BLaER1 treated with 17β-estradiol and CSF1 and Interleukin-3, amounts not matched to agents 10 nM and 100 nM (cell line): ENCODE data around the gene SEMA3G.

Experiments used
- H3K27ac ChIP-seq, 11 experiments: shearing (Covaris generic); formaldehyde crosslinking; 2 replicates each; pipeline ENCODE4 v1.8.1; 2022
- H3K27me3 ChIP-seq, 11 experiments: shearing (Covaris generic); formaldehyde crosslinking; 2 replicates each; pipeline ENCODE4 v1.8.1; 2022
- H3K36me3 ChIP-seq, 11 experiments: shearing (Covaris generic); formaldehyde crosslinking; 2 replicates each; pipeline ENCODE4 v1.8.1; 2022
- H3K4me1 ChIP-seq, 10 experiments: shearing (Covaris generic); formaldehyde crosslinking; 2 replicates each; pipeline ENCODE4 v1.8.1; 2022
- H3K4me2 ChIP-seq, 11 experiments: shearing (Covaris generic); formaldehyde crosslinking; 2 replicates each; pipeline ENCODE4 v1.8.1; 2022
- H3K4me3 ChIP-seq, 10 experiments: shearing (Covaris generic); formaldehyde crosslinking; 2 replicates each; pipeline ENCODE4 v1.8.1; 2022
- H3K9ac ChIP-seq, 11 experiments: shearing (Covaris generic); formaldehyde crosslinking; 2 replicates each; pipeline ENCODE4 v1.8.1; 2022
- H3K9me3 ChIP-seq, 11 experiments: shearing (Covaris generic); formaldehyde crosslinking; replicated peaks in 1 of 11; 2 replicates each; pipeline ENCODE4 v1.8.1; 2022
- H4K20me1 ChIP-seq, 11 experiments: shearing (Covaris generic); formaldehyde crosslinking; 2 replicates each; pipeline ENCODE4 v1.8.1; 2022
- Cebpa-rat ChIP-seq, 11 experiments: shearing (Covaris generic); IDR thresholded peaks; 2 replicates each; pipeline ENCODE4 v1.8.1; 2022

Gene SEMA3G

DNA sequence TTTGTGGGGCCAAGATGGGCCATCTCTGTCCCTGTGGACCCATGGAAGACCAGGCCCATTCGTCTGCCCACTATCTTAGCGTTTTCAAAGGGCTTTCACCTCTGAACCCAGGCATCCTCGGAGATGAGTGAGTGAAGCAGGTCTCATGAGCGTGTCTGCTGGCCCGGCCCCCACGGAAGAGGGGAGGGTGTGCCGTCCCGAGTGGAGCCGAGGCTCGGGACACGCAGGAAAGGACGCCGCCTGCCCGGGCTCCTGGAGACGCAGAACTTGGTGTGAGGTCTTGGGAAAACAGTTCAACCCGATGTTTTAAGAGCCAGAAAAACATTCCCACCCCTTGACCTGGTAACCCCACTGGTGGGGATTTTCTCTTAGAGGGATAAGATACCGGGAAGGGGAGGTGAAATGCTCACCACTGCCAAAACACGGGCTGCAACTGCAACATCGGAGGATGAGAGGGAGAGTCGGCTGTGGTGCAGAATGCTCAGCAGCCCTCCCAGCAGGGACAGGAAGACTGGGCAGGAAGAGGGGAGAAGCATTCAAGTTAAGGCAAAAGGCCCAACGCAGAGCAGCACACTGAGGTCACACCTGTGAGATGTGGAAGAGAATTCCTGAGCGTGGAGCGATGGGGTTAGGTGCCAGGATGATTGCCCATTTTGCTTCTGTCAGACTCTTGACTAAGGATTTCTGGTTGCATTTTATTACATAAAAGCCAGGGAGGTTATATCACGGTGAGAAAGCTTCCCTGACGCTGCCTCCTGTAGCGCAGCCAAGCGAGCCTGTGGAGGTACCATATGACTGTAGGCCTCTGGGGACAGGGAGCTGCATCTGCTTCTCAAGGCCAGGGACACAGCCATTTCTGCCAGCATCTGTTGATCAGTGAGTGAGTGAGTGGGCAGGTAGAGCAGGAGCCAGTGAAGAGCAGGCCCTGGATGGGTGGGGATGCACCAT, 36.1 kb upstream of the SEMA3G start:
- Histone ChIP-seq H3K4me3 (no peak overlapping the region), H3K4me2 (peak overlapping the region in 5 of 11 experiments; percentile 53 to 94 (median 93); a peak in 8 of 22 replicates), H3K4me1 (peaks cover 23 to 100% (median 78%) of the 10 kb centered on the region in 10 experiments), H3K27ac (peak overlapping the region in 7 of 11 experiments; percentile 18 to 98 (median 37); a peak in 11 of 22 replicates), H3K27me3 (no peaks in the 10 kb centered on the region), H3K9ac (peak overlapping the region in 4 of 11 experiments; percentile 1 to 57 (median 38); a peak in 3 of 22 replicates), H3K9me3 (no peaks in the 10 kb centered on the region), H3K36me3 (peaks cover 75 to 91% (median 87%) of the 10 kb centered on the region in 11 experiments), H4K20me1 (no peaks in the 10 kb centered on the region)
- no peak for TF ChIP-seq Cebpa-rat (IDR thresholded peaks at IDR 0.05)

- H3K9ac ChIP-seq = peak overlapping the region in 6 of 11 experiments; percentile 1 to 57 (median 44); a peak in 6 of 22 replicates
- no peaks in the 10 kb centered on the region for H3K27me3 ChIP-seq
- peak overlapping the region in 5 of 11 experiments; percentile 46 to 94 (median 93); a peak in 10 of 22 replicates for H3K4me2 ChIP-seq
- H3K27ac ChIP-seq = peak overlapping the region in 9 of 11 experiments; percentile 9 to 74 (median 37); a peak in 14 of 22 replicates
- H3K9me3 ChIP-seq = no peaks in the 10 kb centered on the region
- no peak overlapping the region for H3K4me3 ChIP-seq
- H4K20me1 ChIP-seq = no peaks in the 10 kb centered on the region
- no peak for TF ChIP-seq Cebpa-rat (IDR thresholded peaks at IDR 0.05)
- H3K4me1 ChIP-seq = peaks cover 13 to 100% (median 78%) of the 10 kb centered on the region in 10 experiments
- H3K36me3 ChIP-seq = peaks cover 80 to 92% (median 87%) of the 10 kb centered on the region in 11 experiments
Observed at GRCh38 chr3:52479877-52480575, 35.1 kb upstream of the SEMA3G start.

GRCh38 chr3:52479037-52479876, 34.4 kb upstream of the SEMA3G start:
- H3K4me2 ChIP-seq = peak overlapping the region in 5 of 11 experiments; percentile 46 to 94 (median 93); a peak in 10 of 22 replicates
- no peak overlapping the region for H3K4me3 ChIP-seq
- peaks cover 86 to 97% (median 93%) of the 10 kb centered on the region in 11 experiments for H3K36me3 ChIP-seq
- no peaks in the 10 kb centered on the region for H4K20me1 ChIP-seq
- peak overlapping the region in 9 of 11 experiments; percentile 9 to 74 (median 36); a peak in 12 of 22 replicates for H3K27ac ChIP-seq
- no peaks in the 10 kb centered on the region for H3K27me3 ChIP-seq
- H3K4me1 ChIP-seq = peaks cover 5 to 100% (median 76%) of the 10 kb centered on the region in 10 experiments; a peak in 18 of 20 replicates
- peak overlapping the region in 4 of 11 experiments; percentile 1 to 57 (median 50); a peak in 3 of 22 replicates for H3K9ac ChIP-seq
- no peaks in the 10 kb centered on the region for H3K9me3 ChIP-seq
- TF ChIP-seq Cebpa-rat (IDR thresholded peaks at IDR 0.05) = no peak

GRCh38 chr3:52477796-52478095, 32.8 kb upstream of the SEMA3G start:
- Histone ChIP-seq H3K27me3 (no peaks in the 10 kb centered on the region), H4K20me1 (peaks cover 0 to 14% (median 0%) of the 10 kb centered on the region in 11 experiments; a peak in 3 of 22 replicates), H3K9ac (peak overlapping the region in 1 of 11 experiments; percentile 2; a peak in 1 of 22 replicates), H3K27ac (peak overlapping the region in 9 of 11 experiments; percentile 9 to 74 (median 63); a peak in 11 of 22 replicates), H3K36me3 (peaks cover 83 to 100% (median 99%) of the 10 kb centered on the region in 11 experiments), H3K9me3 (no peaks in the 10 kb centered on the region), H3K4me2 (peak overlapping the region in 5 of 11 experiments; percentile 75 to 94 (median 93); a peak in 10 of 22 replicates), H3K4me3 (no peak overlapping the region; a peak in 1 of 20 replicates), H3K4me1 (peaks cover 12 to 100% (median 75%) of the 10 kb centered on the region in 10 experiments)
- no peak for TF ChIP-seq Cebpa-rat (IDR thresholded peaks at IDR 0.05)

- Histone ChIP-seq H3K27ac (peak overlapping the region in 8 of 11 experiments; percentile 17 to 74 (median 66); a peak in 14 of 22 replicates), H3K9ac (no peak overlapping the region; a peak in 1 of 22 replicates), H3K4me2 (peak overlapping the region in 5 of 11 experiments; percentile 75 to 94 (median 93); a peak in 10 of 22 replicates), H3K4me1 (peaks cover 17 to 100% (median 75%) of the 10 kb centered on the region in 10 experiments), H3K27me3 (no peaks in the 10 kb centered on the region), H3K9me3 (no peaks in the 10 kb centered on the region), H4K20me1 (peaks cover 0 to 19% (median 0%) of the 10 kb centered on the region in 11 experiments; a peak in 3 of 22 replicates), H3K36me3 (peaks cover 82 to 100% (median 99%) of the 10 kb centered on the region in 11 experiments), H3K4me3 (no peak overlapping the region; a peak in 1 of 20 replicates)
- TF ChIP-seq Cebpa-rat (IDR thresholded peaks at IDR 0.05) = no peak
Observed at GRCh38 chr3:52477076-52477795, 32.3 kb upstream of the SEMA3G start.

DNA sequence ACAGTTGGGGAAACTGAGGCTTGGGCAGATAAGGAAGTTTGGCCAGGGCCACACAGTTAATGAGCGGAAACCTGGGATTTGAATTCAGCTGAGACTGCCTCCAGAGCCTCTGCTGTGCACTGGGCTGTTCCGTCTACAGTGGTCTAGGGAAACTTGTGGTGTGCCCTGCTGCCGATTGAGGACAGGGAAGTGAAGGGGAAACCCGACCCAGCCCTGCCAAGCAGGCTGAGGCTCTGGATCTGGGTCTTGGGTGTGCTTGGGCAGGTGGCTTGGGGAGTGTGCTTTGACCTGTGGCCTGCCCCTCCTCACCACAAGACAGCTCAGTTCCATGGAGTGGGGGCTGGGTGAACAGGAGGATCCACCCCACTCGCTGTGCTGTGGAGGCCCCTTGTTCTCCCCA, 28.1 kb upstream of the SEMA3G start:
- Histone ChIP-seq H3K4me3 (peak overlapping the region in 3 of 10 experiments; percentile 3 to 30 (median 24); a peak in 2 of 20 replicates), H4K20me1 (peaks cover 0 to 58% (median 13%) of the 10 kb centered on the region in 11 experiments; a peak in 12 of 22 replicates), H3K4me1 (peaks cover 27 to 99% (median 83%) of the 10 kb centered on the region in 10 experiments), H3K9ac (peak overlapping the region; percentile 31 to 68 (median 56)), H3K36me3 (peaks cover 64 to 99% (median 90%) of the 10 kb centered on the region in 11 experiments), H3K27ac (peak overlapping the region; percentile 57 to 79 (median 67)), H3K4me2 (peak overlapping the region; percentile 61 to 94 (median 77)), H3K9me3 (no peaks in the 10 kb centered on the region), H3K27me3 (no peaks in the 10 kb centered on the region)
- TF ChIP-seq Cebpa-rat (IDR thresholded peaks at IDR 0.05) = no peak

DNA sequence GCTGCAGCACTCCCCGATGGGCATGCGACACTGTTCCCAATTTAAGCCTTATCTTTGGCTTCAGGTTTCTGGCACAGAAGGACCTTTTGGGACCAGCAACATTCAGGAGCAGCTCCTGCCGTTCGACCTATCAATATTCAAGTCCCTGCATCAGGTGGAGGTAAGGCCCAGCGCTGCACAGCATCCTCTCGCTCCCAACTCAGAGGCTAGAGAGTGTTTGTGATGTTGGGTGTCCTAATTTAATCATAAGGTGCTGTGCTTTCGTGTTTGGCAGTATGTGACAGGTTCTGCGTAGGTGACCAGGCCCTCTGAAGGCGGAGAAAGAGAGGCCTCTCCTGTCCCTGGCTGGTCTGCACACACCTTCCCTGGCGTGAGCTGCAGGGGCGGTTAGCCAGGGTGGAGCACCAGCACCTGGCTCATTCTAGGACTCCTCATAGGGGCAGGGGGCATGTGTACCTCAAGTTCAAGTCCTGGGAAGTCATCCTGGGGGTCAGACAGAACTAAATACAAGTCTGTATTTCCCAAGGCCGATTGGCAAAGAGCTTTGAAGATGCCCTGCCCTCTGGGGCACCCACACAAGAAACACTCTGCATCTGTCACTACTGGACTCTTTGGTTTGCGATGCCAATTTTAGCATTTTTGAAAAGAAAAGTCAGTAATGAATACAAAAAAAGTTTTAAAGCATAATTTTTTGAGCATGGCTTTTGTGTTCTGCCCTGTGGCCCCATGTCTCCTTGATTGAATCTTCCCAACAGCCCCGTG, 27.5 kb upstream of the SEMA3G start:
- peak overlapping the region; percentile 31 to 68 (median 56); a peak in 19 of 22 replicates for H3K9ac ChIP-seq
- no peak for TF ChIP-seq Cebpa-rat (IDR thresholded peaks at IDR 0.05)
- H3K27ac ChIP-seq = peak overlapping the region; percentile 57 to 79 (median 67)
- H3K4me2 ChIP-seq = peak overlapping the region; percentile 61 to 94 (median 77)
- H3K4me1 ChIP-seq = peaks cover 27 to 99% (median 85%) of the 10 kb centered on the region in 10 experiments
- H3K4me3 ChIP-seq = peak overlapping the region in 2 of 10 experiments; percentile 13 to 24; a peak in 2 of 20 replicates
- H3K27me3 ChIP-seq = no peaks in the 10 kb centered on the region
- H3K9me3 ChIP-seq = no peaks in the 10 kb centered on the region
- H3K36me3 ChIP-seq = peaks cover 64 to 99% (median 90%) of the 10 kb centered on the region in 11 experiments
- peaks cover 0 to 64% (median 14%) of the 10 kb centered on the region in 11 experiments; a peak in 13 of 22 replicates for H4K20me1 ChIP-seq
